ENCODE results near the gene BAAT.

Gene BAAT

DNA sequence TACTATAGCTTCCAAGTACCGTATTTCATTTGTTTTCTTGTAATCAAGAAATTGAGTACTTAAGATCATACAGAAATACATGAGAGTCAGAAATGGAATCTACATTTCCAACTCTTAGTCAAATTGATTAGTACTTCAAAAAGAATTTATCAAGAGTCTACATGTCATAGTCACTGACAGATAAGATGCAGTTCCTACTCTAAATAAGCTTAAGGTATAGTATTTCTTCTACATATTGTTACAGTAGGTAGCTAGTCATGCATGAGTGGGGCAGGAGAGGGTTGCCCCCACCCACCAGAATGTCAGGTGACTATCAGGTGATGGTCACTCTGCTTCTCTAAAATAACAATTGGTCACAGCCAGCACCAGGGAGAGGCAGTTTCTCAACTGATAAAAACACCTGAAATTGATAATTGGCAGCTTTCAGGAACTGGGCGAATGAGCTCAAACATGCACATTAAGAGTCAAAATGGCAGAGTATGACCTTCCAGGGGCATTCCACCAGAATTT, 2.9 kb downstream of the BAAT start:
- Histone ChIP-seq H3K4me1 (ENCODE audit: low read length) (no peaks in the 10 kb centered on the region), H2AFZ (ENCODE audit: low read depth, low read length) (no peak overlapping the region), H3K9ac (ENCODE audit: low read length) (no peak overlapping the region), H4K20me1 (ENCODE audit: insufficient read depth, low read length) (no peaks in the 10 kb centered on the region), H3K27ac (ENCODE audit: low read length) (no peak overlapping the region), H3K27me3 (ENCODE audit: low read depth, low read length) (no peaks in the 10 kb centered on the region), H3K36me3 (replicated peaks; ENCODE audit: low read depth, low read length) (peaks cover 3% of the 10 kb centered on the region), H3K4me3 (ENCODE audit: low read length) (no peak overlapping the region), H3K79me2 (ENCODE audit: low read length) (no peaks in the 10 kb centered on the region), H3K9me3 (ENCODE audit: insufficient read depth, low read length) (no peaks in the 10 kb centered on the region), H3K4me2 (ENCODE audit: low read length) (no peak overlapping the region)
- no peak for TF ChIP-seq EZH2phosphoT487 (IDR thresholded peaks at IDR 0.05; ENCODE audit: low read depth)
- TF ChIP-seq, protein P1, sequence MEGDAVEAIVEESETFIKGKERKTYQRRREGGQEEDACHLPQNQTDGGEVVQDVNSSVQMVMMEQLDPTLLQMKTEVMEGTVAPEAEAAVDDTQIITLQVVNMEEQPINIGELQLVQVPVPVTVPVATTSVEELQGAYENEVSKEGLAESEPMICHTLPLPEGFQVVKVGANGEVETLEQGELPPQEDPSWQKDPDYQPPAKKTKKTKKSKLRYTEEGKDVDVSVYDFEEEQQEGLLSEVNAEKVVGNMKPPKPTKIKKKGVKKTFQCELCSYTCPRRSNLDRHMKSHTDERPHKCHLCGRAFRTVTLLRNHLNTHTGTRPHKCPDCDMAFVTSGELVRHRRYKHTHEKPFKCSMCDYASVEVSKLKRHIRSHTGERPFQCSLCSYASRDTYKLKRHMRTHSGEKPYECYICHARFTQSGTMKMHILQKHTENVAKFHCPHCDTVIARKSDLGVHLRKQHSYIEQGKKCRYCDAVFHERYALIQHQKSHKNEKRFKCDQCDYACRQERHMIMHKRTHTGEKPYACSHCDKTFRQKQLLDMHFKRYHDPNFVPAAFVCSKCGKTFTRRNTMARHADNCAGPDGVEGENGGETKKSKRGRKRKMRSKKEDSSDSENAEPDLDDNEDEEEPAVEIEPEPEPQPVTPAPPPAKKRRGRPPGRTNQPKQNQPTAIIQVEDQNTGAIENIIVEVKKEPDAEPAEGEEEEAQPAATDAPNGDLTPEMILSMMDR (IDR thresholded peaks at IDR 0.05; ENCODE audit: low read depth, low read length), result no peak

DNA sequence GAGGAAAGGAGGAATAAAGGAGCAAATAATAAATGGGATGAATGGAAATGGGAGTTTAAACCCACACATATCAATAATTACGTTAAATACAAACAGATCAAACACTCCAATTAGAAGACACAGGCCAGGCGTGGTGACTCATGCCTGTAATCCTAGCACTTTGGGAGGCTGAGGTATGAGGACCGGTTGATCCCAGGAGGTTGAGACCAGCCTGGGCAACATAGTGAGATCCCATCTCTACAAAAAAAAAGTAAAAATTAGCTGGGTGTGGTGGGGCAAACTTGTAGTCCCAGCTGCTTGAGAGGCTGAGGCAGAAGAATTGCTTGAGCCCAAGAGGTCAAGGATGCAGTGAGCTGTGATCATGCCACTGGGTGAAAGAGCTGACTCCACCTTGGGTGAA, 3.7 kb downstream of the BAAT start:
- Histone ChIP-seq H3K4me2 (ENCODE audit: low read length) (no peak overlapping the region), H3K27ac (ENCODE audit: low read length) (no peak overlapping the region), H3K9me3 (ENCODE audit: insufficient read depth, low read length) (no peaks in the 10 kb centered on the region), H3K4me1 (ENCODE audit: low read length) (no peaks in the 10 kb centered on the region), H3K27me3 (ENCODE audit: low read depth, low read length) (no peaks in the 10 kb centered on the region), H3K9ac (ENCODE audit: low read length) (no peak overlapping the region), H3K4me3 (ENCODE audit: low read length) (no peak overlapping the region), H3K36me3 (replicated peaks; ENCODE audit: low read depth, low read length) (no peaks in the 10 kb centered on the region), H3K79me2 (ENCODE audit: low read length) (no peaks in the 10 kb centered on the region), H4K20me1 (ENCODE audit: insufficient read depth, low read length) (no peaks in the 10 kb centered on the region), H2AFZ (ENCODE audit: low read depth, low read length) (no peak overlapping the region)
- TF ChIP-seq, protein P1 (IDR thresholded peaks at IDR 0.05; ENCODE audit: low read depth, low read length), result no peak
- TF ChIP-seq EZH2phosphoT487 (IDR thresholded peaks at IDR 0.05; ENCODE audit: low read depth), result no peak

DNA sequence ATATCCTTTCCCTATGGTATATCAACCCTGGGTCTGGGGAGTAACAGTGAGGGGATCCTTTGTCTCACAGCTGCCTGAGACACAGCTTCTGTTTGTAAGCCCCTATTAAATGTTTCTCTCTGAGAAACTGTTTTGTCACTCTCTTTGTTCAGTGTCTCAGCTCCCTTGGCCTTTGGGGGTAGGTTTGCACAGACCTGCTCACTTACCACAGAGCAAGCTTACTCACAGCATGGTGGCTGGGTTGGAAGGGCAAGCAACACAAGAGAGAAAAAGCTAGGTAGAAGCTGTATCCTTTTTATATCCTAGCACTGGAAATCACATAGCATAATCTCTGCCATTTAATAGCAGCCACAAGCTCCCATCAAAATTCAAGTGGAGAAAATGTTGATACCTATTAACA, 4.5 kb downstream of the BAAT start:
- Histone ChIP-seq H3K36me3 (replicated peaks; ENCODE audit: low read depth, low read length) (no peaks in the 10 kb centered on the region), H3K9me3 (ENCODE audit: insufficient read depth, low read length) (no peaks in the 10 kb centered on the region), H4K20me1 (ENCODE audit: insufficient read depth, low read length) (no peaks in the 10 kb centered on the region), H3K4me1 (ENCODE audit: low read length) (no peaks in the 10 kb centered on the region), H3K27me3 (ENCODE audit: low read depth, low read length) (no peaks in the 10 kb centered on the region), H3K4me3 (ENCODE audit: low read length) (no peak overlapping the region), H3K4me2 (ENCODE audit: low read length) (no peak overlapping the region), H3K27ac (ENCODE audit: low read length) (no peak overlapping the region), H3K9ac (ENCODE audit: low read length) (no peak overlapping the region), H3K79me2 (ENCODE audit: low read length) (no peaks in the 10 kb centered on the region), H2AFZ (ENCODE audit: low read depth, low read length) (no peak overlapping the region)
- TF ChIP-seq, protein P1 (IDR thresholded peaks at IDR 0.05; ENCODE audit: low read depth, low read length), result no peak
- TF ChIP-seq EZH2phosphoT487 (IDR thresholded peaks at IDR 0.05; ENCODE audit: low read depth), result no peak

DNA sequence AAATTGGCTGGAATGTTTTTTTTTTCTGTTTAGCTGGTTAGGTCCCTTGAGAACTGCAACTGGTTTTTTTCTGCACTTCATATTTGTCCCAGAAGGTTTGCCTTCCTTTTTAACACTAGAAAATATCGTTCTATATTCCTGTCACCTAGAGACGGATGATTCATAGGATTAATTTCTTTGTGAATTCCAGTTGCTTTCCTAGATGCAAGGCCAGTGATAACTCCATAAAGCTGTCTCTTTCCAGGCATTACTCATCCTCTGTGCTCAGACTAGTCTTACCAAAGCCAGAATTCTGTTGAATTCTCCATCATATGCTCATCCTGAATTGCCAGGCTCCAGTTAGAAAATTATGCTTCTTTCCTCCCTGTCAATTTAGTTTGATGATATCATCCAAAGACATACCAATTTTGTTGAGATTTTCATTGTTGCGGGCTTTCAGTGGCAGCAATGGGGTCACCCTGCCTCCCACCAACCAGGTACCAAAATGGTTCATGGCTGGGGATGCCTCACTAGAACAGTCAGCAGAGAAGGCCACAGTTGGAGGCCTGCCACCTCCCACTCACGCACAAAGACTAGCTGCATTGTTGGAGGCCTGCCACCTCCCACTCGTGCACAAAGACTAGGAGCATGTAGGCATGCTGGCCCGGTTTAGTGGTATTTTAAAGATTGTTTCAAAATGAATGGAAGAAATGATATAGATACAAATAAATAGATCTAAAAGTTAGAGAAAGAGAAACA, 8.5 kb downstream of the BAAT start:
- Histone ChIP-seq H3K36me3 (replicated peaks; ENCODE audit: low read depth, low read length) (no peaks in the 10 kb centered on the region), H3K4me3 (ENCODE audit: low read length) (no peak overlapping the region), H3K9me3 (ENCODE audit: insufficient read depth, low read length) (no peaks in the 10 kb centered on the region), H3K27me3 (ENCODE audit: low read depth, low read length) (no peaks in the 10 kb centered on the region), H3K4me2 (ENCODE audit: low read length) (no peak overlapping the region), H3K27ac (ENCODE audit: low read length) (no peak overlapping the region), H3K9ac (ENCODE audit: low read length) (no peak overlapping the region), H2AFZ (ENCODE audit: low read depth, low read length) (no peak overlapping the region), H3K79me2 (ENCODE audit: low read length) (no peaks in the 10 kb centered on the region), H3K4me1 (ENCODE audit: low read length) (no peaks in the 10 kb centered on the region), H4K20me1 (ENCODE audit: insufficient read depth, low read length) (no peaks in the 10 kb centered on the region)
- TF ChIP-seq, protein P1 (IDR thresholded peaks at IDR 0.05; ENCODE audit: low read depth, low read length), result no peak
- no peak for TF ChIP-seq EZH2phosphoT487 (IDR thresholded peaks at IDR 0.05; ENCODE audit: low read depth)

Data from OCI-LY3 (cell line).